GM18502 (cell line): ENCODE measurements around the gene ASIC1.

Experiments
- ATAC-seq: cut with Tn5 transposase; IDR thresholded peaks from one replicate; pipeline ENCODE4 v1.9.1; 2021; ENCODE audit warnings: mild to moderate bottlenecking; ENCODE audit not compliant: unreplicated experiment, poor library complexity

The ASIC1 gene

GRCh38 chr12:50103767-50104321, 46.4 kb downstream of the ASIC1 start, which contains the start of gene GPD1:
Gene GPD1 (plus strand): TSS chr12:50104008. CDS start chr12:50104051, 43 bp downstream.
- no peak for ATAC-seq

- ATAC-seq: no peak
Measured at GRCh38 chr12:50104417-50105366, 47.3 kb downstream of the ASIC1 start.

- no peak for ATAC-seq
Measured at GRCh38 chr12:50105913-50106450, 48.6 kb downstream of the ASIC1 start.

- ATAC-seq: no peak
Measured at GRCh38 chr12:50106907-50107306, 49.5 kb downstream of the ASIC1 start.

GRCh38 chr12:50107416-50108268, 50.2 kb downstream of the ASIC1 start:
- ATAC-seq: no peak

- no peak for ATAC-seq
Measured at GRCh38 chr12:50109319-50109718, 51.9 kb downstream of the ASIC1 start.

GRCh38 chr12:50110127-50110761, 52.8 kb downstream of the ASIC1 start:
- ATAC-seq: no peak

- no peak for ATAC-seq
Measured at GRCh38 chr12:50110762-50111351, 53.5 kb downstream of the ASIC1 start.

- ATAC-seq: no peak
Measured at GRCh38 chr12:50111395-50111692, 53.9 kb downstream of the ASIC1 start.

GRCh38 chr12:50111693-50112455, 54.5 kb downstream of the ASIC1 start, which contains the start of gene COX14:
Gene COX14 (plus strand): TSS chr12:50112236. CDS start chr12:50120044, 7,808 bp downstream.
- ATAC-seq: peak; percentile 84

- ATAC-seq: no peak
Measured at GRCh38 chr12:50112456-50113218, 55.2 kb downstream of the ASIC1 start.

- ATAC-seq: no peak
Measured at GRCh38 chr12:50117057-50117622, 59.7 kb downstream of the ASIC1 start.

GRCh38 chr12:50119387-50119786, 62.0 kb downstream of the ASIC1 start:
- ATAC-seq: no peak

GRCh38 chr12:50120521-50120920, 63.1 kb downstream of the ASIC1 start:
- no peak for ATAC-seq

- ATAC-seq: no peak
Measured at GRCh38 chr12:50120953-50121352, 63.6 kb downstream of the ASIC1 start.

GRCh38 chr12:50121641-50122040, 64.2 kb downstream of the ASIC1 start:
- ATAC-seq: no peak

GRCh38 chr12:50123203-50123602, 65.8 kb downstream of the ASIC1 start:
- no peak for ATAC-seq

- ATAC-seq: no peak
Measured at GRCh38 chr12:50127546-50127945, 70.2 kb downstream of the ASIC1 start.
